Muscle layer of duodenum (tissue), 2 donors: ENCODE data around the gene RIPK4.
A peak's percentile ranks its signal among the peaks of the same experiment; 100 is the strongest.
"Not testable (repeated sequence)": the region's sequence is repeated elsewhere in the genome, so short reads cannot be mapped to it uniquely, and the experiment has no call there.

Source experiments
- H3K27ac ChIP-seq: one replicate; pipeline ENCODE4 v1.7.0; 2013; ENCODE audit warnings: mild to moderate bottlenecking, low read length
- H3K27me3 ChIP-seq: one replicate; pipeline ENCODE4 v1.7.0; 2013; ENCODE audit warnings: low read depth, mild to moderate bottlenecking, control low read depth, low read length
- H3K36me3 ChIP-seq, 2 donors: one replicate each; pipeline ENCODE4 v1.7.0; 2013; ENCODE audit warnings: low read length in 2 of 2, control low read depth in 1 of 2, mild to moderate bottlenecking in 1 of 2; ENCODE audit not compliant: insufficient read depth in 2 of 2, control insufficient read depth in 1 of 2
- H3K4me1 ChIP-seq, 2 donors: one replicate each; pipeline ENCODE4 v1.7.0; 2013; ENCODE audit warnings: low read length in 2 of 2, mild to moderate bottlenecking in 2 of 2, control low read depth in 1 of 2, moderate library complexity in 1 of 2; ENCODE audit not compliant: insufficient read depth in 2 of 2, control insufficient read depth in 1 of 2
- H3K4me3 ChIP-seq, 2 donors: one replicate each; pipeline ENCODE4 v1.7.0; 2013; ENCODE audit warnings: low read length in 2 of 2, low read depth in 1 of 2, mild to moderate bottlenecking in 1 of 2
- H3K9me3 ChIP-seq, 2 donors: one replicate each; pipeline ENCODE4 v1.7.0; 2013; ENCODE audit warnings: low read length in 2 of 2, control low read depth in 1 of 2, mild to moderate bottlenecking in 1 of 2; ENCODE audit not compliant: control insufficient read depth in 1 of 2
- donor health status: healthy.

The RIPK4 gene

GRCh38 chr21:41792711-41793110 is 25.9 kb upstream of the RIPK4 start:
- no peak overlapping the region for H3K4me3 ChIP-seq
- H3K4me1 ChIP-seq, result no peaks in the 10 kb centered on the region
- H3K9me3 ChIP-seq, result peaks cover 0 to 13% of the 10 kb centered on the region in 2 donors
- H3K27ac ChIP-seq, result no peak overlapping the region
- H3K36me3 ChIP-seq, result no peaks in the 10 kb centered on the region
- no peaks in the 10 kb centered on the region for H3K27me3 ChIP-seq

DNA sequence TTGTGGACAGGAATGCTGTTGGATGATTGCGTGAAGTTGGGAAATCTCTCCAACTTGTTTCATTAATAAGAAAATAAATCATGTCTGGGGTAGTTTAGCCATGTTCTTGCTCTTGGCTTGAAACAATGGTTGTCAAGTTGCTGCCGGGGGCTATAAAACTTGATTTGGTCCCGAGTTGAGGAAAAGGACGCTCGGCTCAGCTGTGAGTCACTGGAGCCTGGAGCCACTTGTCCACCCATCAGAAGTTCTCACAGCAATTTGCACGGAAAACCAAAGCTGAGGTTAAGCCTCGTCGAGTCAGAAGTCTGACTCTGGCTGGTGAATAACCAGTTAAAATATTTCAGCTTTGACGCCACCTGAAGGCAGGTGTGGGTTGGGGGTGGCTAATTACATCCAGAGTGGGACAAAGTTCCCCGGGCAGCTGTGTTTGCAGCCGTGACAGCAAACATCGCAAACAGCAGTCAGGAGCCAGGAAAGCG is 19.7 kb upstream of the RIPK4 start:
- Histone ChIP-seq H3K9me3 (no peaks in the 10 kb centered on the region), H3K4me1 (peaks cover 0 to 4% of the 10 kb centered on the region in 2 donors), H3K4me3 (no peak overlapping the region), H3K36me3 (no peaks in the 10 kb centered on the region), H3K27me3 (no peaks in the 10 kb centered on the region), H3K27ac (no peak overlapping the region)

DNA sequence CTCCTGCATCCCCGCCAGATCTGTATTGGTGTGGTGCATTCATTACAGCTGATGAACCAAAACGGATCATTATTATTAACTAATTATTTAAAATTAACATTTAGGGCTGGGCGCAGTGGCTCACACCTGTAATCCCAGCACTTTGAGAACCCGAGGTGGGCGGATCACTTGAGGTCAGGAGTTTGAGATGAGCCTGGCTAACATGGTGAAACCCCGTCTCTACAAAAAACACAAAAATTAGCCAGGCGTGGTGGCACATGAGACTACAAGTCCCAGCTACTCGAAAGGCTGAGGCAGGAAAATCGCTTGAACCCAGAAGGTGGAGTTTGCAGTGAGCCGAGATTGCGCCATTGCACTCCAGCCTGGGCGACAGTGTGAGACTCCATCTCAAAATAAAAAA is 18.4 kb upstream of the RIPK4 start:
- H3K27me3 ChIP-seq, H3K36me3 ChIP-seq, H3K4me3 ChIP-seq, H3K9me3 ChIP-seq, H3K4me1 ChIP-seq, H3K27ac ChIP-seq: not testable (repeated sequence)

GRCh38 chr21:41784456-41785102 is 17.7 kb upstream of the RIPK4 start:
- Histone ChIP-seq H3K27ac (no peak overlapping the region), H3K27me3 (peaks cover 9% of the 10 kb centered on the region), H3K36me3 (no peaks in the 10 kb centered on the region), H3K4me1 (peaks cover 0 to 4% of the 10 kb centered on the region in 2 donors), H3K9me3 (no peaks in the 10 kb centered on the region), H3K4me3 (no peak overlapping the region)

DNA sequence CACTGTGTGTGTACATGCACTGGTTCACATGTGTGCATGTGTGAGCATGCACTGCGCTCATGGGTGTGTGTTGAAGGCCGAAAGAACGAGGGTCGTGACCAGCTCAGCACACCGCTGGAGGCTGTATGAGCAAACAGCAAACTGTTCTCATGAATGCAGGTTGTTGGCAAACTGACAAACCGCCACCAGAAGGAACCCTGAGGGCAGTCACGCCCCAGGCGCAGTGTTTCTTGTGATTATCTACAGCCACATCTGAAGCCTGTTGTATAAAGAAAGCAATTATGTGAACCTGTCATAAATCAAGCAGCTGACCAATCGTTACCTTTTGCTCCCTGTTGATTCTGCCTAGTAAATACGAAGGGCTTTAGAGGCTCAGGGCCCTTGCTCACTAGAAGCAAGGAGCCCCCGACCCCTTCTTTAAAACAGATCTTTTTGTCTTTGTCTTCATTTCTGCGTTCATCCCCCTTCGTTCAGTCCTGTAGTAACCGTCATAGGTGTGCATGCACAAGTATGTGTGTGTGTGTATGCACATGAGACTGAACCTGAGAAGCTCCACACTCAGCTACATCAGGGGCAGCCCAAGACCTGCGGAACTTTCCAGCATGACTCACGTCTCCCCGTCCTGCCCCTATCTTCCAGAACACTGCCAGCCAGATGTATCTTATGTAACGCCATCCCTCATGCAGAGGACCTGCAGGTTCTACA is 16.8 kb upstream of the RIPK4 start:
- no peak overlapping the region for H3K4me3 ChIP-seq
- H3K4me1 ChIP-seq, result peaks cover 0 to 4% of the 10 kb centered on the region in 2 donors
- H3K27me3 ChIP-seq, result peaks cover 18% of the 10 kb centered on the region
- no peak overlapping the region for H3K27ac ChIP-seq
- no peaks in the 10 kb centered on the region for H3K9me3 ChIP-seq
- H3K36me3 ChIP-seq, result no peaks in the 10 kb centered on the region

DNA sequence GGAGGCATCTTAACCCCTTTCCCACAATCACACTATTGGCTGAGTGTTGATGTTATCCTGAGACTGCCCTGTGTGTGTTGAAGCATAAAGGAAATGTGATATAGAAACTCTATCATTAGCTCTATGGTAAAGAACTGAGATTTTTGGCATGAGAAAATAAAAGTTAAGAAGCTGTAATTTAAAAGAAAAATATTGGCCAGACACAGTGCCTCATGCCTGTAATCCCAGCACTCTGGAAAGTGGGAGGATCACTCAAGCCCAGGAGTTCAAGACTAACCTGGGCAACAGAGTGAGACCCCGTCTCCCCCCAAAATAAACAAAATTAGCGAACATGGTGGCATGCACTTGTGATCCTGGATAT is 14.2 kb upstream of the RIPK4 start:
- Histone ChIP-seq H3K9me3 (no peaks in the 10 kb centered on the region), H3K4me3 (no peak overlapping the region), H3K36me3 (no peaks in the 10 kb centered on the region), H3K27me3 (peaks cover 19% of the 10 kb centered on the region), H3K4me1 (peaks cover 4 to 8% of the 10 kb centered on the region in 2 donors), H3K27ac (no peak overlapping the region)

DNA sequence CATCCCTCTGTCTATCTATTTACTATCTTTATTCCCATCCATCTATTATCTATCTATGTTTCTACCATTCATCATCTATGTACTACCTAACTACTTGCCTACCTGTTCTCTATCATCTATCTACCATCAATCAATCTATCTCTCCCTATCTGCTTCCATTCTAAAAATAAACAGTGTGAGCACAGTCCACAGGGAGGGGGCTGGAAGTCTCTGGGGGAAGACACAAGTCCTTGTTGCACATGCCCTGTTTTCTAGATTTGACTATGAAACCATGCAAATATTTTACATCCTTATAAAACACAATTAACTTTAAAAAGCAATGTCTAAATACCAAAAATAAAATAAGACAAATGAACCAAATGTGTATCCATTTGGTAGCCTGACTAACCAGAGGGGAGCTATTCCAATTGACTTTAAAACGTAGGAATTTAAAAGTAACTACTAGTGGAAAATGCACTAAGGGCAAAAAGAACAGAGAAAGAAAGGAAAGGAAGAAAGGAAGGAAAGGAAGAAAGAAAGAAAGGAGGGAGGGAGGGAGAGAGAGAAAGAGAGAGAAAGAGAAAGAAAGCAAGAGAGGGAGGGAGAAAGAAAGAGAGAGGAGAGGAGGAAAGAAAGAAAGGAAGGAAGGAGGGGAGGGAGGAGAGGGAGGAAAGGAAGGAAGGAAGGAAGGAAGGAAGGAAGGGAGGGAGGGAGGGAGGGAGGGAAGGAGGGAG is 13.6 kb upstream of the RIPK4 start:
- H3K27me3 ChIP-seq, result peaks cover 21% of the 10 kb centered on the region
- no peak overlapping the region for H3K27ac ChIP-seq
- H3K4me1 ChIP-seq, result peaks cover 4 to 8% of the 10 kb centered on the region in 2 donors
- H3K36me3 ChIP-seq, result no peaks in the 10 kb centered on the region
- no peaks in the 10 kb centered on the region for H3K9me3 ChIP-seq
- no peak overlapping the region for H3K4me3 ChIP-seq

- no peaks in the 10 kb centered on the region for H3K9me3 ChIP-seq
- H3K36me3 ChIP-seq, result no peaks in the 10 kb centered on the region
- H3K4me1 ChIP-seq, result peaks cover 4 to 8% of the 10 kb centered on the region in 2 donors
- H3K4me3 ChIP-seq, result peak overlapping the region in 1 of 2 donors; percentile 26
- H3K27me3 ChIP-seq, result peaks cover 23% of the 10 kb centered on the region
- no peak overlapping the region for H3K27ac ChIP-seq
These were observed 12.8 kb upstream of the RIPK4 start for GRCh38 chr21:41779659-41780058.

- peaks cover 23% of the 10 kb centered on the region for H3K27me3 ChIP-seq
These were observed 12.2 kb upstream of the RIPK4 start for GRCh38 chr21:41778930-41779600.

GRCh38 chr21:41777951-41778815 is 11.3 kb upstream of the RIPK4 start:
- Histone ChIP-seq H3K4me3 (no peak overlapping the region), H3K4me1 (peaks cover 0 to 8% of the 10 kb centered on the region in 2 donors), H3K36me3 (no peaks in the 10 kb centered on the region), H3K9me3 (no peaks in the 10 kb centered on the region), H3K27me3 (peaks cover 23% of the 10 kb centered on the region), H3K27ac (no peak overlapping the region)

More at GRCh38 chr21:41778930-41779600, 12.2 kb upstream of the RIPK4 start:
- Histone ChIP-seq H3K4me1 (peaks cover 3 to 8% of the 10 kb centered on the region in 2 donors), H3K36me3 (no peaks in the 10 kb centered on the region), H3K9me3 (no peaks in the 10 kb centered on the region), H3K27ac (no peak overlapping the region), H3K4me3 (peak overlapping the region in 1 of 2 donors; percentile 26)
